Measurements from ENCODE around the gene TGIF1.
"Not testable (repeated sequence)": the region's sequence is repeated elsewhere in the genome, so short reads cannot be mapped to it uniquely, and the experiment has no call there.

Gene TGIF1

DNA sequence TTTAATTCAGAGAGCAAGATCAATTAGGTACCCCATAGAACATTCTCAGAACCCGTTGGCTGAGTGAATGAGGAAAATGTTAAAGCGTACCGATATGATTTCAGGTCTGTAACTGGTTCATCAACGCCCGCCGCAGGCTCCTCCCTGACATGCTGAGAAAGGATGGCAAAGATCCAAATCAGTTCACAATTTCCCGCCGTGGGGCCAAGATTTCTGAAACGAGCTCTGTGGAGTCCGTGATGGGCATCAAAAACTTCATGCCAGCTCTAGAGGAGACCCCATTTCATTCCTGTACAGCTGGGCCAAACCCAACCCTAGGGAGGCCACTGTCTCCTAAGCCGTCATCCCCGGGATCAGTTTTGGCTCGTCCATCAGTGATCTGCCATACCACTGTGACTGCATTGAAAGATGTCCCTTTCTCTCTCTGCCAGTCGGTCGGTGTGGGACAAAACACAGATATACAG is 7.3 kb downstream of the TGIF1 start:
- no peak for DNase-seq

DNA sequence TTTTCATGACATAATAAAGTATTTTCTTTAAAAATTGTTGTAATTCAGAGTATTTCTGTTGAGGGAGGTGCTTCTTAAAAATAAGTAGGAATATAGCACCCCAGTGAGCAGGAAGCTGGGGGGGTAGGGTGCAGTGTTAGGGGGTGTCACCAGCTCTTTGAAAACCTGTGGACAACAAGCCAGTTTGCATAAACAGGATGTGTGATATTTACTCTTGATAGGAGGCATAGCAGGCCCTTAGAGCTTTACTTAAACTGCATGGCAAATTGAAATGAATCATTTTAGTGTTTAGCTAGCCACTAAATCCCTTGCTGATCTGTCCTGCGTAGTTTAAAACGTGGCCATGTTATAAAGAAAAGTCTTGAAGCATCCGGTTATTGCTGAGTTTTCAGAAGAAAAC is 8.4 kb downstream of the TGIF1 start:
- DNase-seq, result no peak

DNA sequence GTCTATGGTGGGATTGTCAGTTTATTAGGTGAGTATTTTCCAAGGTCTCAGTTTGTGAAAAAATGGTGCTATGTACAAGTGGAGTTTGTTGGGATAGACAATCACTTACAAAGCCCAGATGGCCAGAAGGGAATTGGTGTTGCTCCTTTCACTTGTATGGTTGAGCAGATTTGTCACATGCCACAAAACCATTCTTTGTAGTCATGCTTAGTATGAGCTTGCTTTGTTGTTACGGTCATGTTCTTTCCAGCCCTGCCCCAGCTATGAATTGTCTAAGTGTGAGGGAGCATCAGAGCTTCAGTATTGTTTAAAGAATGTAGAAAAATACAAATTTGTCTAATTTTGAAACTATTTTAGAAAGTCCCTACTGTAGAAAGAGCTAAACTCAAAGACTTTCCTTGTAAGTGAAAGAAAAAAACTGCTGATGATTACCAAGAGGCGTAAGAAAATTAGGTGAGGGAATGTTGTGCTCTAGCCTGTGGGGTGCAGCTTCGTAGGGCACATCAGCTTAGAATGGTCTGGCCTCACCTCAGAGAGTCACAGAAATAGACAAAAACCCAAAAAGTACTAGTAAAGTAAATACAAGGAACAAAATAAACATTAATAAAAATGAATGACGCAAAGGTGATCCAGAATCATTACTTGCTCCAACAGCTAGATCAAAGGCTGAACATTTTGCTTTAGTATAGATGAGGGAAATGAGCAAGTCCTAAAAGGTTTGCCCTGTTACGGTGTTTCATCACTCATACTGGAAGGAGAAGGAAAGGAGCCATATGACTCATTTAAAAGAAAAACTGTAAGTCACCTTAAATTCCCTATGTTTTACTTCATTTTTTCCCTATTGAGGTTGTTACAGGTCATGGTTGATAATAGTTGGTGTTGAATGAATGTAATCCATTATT is 9.2 kb downstream of the TGIF1 start:
- no peak for DNase-seq

DNA sequence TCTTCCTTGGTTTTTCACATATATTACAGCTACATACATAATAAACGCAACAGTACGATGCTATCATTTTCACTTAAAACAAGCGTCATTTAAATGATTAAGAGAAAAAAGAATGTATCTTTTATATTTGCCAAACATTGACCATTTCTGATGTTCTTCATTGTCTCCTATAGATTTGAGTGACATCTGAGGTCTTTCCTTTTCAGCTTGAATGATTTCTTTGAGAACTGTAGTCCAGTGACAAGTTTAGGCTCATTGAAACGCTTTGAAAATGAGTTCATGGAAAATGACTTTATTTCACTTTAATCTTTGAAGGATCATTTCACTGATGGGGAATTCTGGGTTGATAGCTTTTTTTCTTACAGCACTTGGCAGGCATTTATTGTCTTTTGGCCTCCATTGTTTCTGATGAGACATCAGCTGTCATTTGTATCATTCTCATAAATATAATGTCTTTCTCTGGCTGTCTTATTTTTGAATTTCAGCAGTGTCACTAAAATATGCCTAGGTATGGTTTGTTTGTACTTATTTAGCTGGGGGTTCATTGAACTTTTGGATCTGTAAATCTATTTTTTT is 10.9 kb downstream of the TGIF1 start:
- no peak for DNase-seq

DNA sequence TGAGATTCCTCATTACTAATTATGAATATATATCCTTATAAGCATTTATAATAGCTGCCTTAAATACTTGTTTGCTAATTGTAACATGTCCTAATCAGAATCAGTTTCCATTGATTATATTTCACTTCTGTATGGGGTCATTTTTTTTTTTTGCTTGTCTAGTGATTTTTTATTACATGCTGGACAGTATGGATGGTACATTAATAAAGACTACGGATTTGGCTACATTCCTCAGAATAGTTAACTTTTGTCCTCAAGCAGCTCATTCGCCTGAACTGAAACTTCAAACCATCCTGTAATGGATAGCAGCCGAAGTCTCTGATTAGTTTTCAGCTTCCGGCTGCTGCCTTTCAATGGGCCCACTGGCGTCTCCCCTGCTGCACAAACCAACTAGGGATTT is 11.7 kb downstream of the TGIF1 start:
- DNase-seq, result no peak

DNA sequence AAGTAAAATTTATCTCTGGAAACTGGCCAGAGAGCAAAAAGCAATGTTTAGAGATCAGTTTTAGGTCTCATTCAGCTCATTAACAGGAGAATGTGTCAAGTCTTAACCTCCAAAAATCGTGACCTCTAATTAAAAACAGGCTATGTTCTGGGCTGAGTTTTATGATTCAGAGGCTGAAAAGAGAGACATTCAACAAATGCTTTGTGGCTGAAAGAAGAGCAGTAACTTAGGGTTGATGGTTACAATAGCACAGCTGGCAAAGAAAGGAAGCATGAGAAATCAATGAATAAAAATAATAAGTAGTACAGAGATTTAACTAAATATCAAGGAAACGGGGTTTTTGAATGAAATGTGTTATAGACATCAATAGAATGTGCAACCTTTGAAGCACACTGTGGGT is 13.1 kb downstream of the TGIF1 start:
- DNase-seq, result no peak

DNA sequence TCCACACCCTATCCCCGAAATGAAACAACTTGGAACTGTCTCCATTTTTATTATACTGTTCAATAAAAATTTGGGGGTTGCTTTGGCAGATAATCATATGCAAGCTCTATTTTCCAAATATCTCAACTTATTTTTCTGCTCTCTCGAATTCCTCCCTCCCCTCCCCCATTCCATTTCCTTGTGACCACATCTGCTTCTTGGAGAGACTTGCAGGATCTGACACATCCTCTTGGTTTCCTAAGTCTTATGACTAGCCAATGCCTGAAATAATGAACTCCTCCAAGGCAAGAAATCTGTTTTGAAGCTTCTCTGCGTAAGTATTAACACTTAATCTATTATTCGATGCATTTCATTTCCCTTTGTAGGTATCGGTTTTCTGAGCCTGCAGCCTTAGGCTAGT is 16.1 kb downstream of the TGIF1 start:
- no peak for DNase-seq

DNA sequence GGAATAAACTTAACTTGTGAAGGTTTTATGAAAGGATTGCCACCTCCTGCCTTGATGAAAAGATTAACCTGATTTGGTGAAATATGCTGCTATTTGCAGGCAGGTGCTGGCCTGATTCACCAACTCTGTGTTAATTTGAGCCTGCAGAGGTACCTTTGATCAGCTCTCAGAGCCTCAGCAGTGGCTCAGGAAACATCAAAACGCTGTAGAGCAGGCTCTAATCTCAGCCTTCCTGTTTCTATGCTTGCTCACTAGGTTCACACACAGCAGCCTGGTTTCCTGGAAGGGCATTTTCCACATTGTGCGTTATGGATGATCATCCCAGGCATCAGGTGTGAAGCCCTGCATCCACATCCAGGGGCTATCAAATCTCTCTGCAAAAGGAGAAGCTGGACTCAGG is 16.9 kb downstream of the TGIF1 start:
- no peak for DNase-seq

DNA sequence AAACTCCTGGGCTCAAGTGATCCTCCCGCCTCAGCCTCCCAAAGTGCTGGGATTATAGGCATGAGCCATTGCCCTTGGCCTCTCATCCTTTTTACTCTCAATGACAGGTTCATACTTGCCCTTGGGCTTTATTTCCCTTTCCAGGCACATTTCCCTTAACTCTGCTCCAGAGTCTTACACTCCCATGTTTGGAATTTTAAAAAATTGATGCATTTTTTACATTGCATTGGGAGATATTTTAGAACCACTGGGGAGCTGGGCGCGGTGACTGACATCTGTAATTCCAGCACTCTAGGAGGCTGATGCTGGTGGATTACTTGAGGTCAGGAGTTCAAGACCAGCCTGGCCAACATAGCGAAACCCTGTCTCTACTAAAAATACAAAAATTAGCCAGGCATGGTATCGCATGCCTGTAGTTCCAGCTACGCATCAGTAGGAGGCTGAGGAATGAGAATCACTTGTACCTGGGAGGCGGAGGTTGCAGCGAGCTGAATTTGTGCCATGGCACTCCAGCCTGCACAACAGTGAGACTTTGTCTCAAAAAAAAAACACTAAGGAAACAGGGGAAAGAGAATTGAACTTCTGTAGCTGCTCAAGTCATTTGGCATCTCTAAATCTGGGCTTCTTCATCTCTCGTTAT is 18.2 kb downstream of the TGIF1 start:
- DNase-seq, result no peak

DNA sequence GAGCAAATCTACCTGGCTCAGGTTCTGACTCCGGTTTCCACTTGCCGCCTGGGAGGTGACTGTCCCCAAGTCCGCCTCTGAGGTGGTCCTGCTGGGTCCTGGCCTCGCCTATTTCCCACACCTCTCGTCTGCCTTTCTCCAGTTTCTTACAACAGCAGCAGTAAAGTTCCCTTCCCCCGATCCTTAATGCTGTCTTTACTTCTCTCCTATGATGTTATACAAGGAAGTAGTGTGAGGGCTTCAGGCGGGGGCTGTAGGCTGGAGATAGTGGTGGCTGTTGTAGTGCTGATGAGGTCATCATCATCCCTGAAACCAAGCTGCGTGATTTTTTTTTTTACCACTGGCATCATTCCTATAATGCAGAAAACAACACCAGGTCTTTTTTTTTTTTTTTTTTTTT is 18.9 kb downstream of the TGIF1 start:
- DNase-seq, result no peak

DNA sequence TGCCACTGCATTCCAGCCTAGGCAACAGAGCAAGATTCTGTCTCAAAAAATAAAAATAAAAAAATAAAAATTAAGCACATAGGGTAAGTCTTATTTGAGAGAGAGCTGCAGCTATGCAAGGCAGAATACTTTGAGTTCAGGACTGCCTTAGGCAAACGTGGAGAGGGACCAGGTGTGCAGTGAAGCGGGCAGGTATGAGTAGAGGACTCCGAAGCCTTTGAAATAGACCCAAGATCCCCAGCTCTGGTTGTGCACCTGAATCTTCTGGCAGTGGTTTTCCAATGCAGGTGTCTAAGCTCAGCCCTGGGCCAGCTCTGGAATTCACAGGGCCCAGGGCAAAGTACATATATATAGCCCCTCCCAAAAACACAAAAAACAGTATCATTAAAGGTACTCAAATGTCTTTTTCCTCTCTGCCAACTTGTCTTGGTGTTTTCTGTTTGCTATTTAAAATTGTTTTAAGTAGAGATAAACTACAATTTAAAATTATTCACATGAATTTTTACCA is 21.2 kb downstream of the TGIF1 start:
- DNase-seq, result no peak

DNA sequence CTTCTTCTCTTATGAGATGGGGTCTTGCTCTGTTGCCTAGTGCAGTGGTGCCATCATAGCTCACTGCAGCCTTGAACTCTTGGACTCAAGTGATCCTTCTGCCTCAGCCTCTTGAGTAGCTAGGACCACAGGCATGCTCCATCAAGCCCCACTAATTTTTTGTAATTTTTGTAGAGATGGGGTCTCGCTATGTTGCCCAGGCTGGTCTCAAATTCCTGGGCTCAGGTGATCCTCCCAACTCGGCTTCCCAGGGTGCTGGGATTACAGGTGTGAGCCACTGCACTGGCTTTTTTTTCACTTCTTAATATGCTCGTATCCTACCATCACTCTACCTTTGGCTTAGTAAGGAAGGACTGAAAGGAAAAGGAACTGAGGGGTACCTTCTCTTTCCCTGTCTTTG is 22.1 kb downstream of the TGIF1 start:
- not testable (repeated sequence) for DNase-seq

DNA sequence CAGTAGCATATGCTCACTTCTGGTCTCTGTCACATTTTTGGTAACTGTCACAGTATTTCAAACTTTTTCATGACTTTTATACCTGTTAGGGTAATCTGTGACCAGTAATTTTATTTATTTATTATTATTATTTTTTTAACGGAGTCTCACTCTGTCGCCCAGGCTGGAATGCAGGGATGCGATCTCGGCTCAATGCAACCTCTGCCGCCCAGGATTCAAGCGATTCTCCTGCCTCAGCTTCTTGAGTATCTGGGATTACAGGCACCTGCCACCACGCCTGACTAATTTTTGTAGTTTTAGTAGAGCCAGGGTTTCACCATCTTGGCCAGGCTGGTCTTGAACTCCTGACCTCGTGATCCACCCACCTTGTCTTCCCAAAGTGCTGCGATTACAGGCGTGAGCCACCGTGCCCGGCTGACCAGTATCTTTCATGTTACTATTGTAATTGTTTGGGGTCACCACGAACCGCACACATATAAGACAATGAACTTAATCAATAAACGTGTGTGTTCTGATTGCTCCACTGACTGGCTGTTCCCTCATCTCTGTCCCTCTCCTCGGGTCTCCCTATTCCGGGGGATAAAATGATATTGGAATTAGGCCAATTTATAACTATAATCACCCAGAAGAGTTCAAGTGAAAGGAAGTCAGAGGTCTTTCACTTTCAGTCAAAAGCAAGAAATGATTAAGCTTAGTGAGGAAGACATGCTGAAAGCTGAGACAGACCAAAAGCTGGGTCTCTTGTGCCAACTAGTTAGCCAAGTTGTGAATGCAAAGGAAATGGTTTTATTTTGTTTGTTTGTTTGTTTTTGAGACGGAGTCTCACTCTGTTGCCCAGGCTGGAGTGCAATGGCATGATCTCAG is 22.9 kb downstream of the TGIF1 start:
- DNase-seq, result no peak

DNA sequence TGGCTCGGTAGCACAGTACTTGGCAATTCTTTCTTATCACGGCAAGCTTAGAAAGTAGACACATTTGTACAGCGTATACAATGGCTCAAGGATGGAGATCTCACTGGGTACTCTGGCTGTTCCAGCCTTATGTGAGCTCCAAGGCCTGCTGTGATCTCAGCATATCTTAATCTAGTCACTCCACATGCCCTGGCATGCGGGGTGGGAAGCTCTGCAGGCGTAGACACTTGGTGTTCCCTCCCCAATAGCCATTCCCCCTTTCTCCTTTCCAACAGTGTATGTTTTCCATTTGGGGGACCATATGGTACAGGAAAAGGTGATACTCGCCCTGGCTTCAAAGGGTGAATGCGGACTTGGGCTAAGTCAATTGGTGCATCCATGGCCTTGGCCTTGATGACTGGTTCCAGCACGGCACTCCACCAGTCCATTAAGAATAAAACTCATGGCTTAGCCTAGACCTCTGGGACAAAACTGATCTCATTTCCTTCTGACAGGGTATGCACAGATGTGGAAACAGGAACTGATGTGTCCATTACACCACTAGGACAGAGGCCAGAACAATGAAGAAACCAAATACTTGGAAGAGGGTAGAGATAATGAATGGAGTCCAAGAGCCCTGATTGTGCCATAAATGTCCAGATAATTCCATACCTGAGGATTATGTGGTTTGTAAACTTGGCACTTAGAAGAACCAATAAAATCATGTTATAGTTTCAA is 28.4 kb downstream of the TGIF1 start:
- DNase-seq, result no peak

DNA sequence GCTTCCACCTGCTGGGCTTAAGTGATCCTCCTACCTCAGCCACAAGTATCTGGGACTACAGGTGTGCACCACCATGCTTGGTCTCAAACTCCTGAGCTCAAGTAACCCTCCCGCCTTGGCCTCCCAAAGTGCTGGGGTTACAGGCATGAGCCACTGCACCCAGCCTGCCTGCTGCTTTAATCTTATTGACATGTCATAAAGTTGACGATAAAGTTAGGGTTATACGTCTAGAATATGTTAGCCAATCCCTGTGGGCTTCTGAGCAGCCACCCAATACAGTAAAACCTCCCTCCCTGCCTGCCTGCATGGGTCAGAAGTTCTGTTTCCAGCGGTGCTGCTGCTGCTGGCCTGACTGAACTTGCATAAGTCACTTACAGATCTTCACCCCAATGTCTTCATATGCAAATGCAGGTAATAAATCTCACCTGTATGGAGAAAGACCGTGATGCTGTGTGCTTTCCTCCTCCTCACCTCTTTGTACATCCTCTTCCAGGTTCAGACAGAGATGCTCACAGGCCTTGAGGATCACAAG is 30.1 kb downstream of the TGIF1 start:
- no peak for DNase-seq

DNA sequence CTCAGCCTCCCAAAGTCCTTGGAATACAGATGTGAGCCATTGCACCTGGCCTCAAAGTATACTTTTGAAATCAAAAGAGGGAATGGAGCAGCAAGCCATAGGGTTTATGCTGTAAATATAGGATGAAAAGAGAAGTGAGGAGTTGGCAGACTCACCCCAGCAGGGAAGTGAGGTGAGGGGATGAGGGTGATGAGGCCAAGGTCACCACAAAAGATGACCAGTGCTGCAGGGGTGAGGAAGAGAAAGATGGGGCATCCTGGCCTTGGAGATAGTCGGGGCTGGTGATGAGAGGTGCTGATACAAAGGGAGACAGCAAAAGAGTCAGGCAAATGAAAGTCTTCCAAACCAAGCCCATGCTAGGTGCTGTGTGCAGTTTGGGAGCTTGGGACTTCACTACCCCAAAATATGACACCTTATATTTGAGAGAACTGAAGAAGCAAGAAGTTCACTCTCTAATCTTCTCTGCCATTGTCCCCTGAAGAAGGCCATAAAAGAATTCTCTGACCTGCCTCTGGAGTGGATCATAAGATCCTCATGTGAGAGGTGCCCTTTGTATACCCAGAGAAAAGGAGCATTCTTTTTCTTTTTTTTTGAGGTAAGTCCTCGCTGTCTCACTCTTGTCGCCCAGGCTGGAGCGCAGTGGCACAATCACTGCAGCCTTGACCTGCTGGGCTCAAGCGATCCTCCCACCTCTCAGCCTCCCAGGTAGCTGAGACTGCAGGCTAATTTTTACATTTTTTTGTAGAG is 31.0 kb downstream of the TGIF1 start:
- DNase-seq, result no peak

DNA sequence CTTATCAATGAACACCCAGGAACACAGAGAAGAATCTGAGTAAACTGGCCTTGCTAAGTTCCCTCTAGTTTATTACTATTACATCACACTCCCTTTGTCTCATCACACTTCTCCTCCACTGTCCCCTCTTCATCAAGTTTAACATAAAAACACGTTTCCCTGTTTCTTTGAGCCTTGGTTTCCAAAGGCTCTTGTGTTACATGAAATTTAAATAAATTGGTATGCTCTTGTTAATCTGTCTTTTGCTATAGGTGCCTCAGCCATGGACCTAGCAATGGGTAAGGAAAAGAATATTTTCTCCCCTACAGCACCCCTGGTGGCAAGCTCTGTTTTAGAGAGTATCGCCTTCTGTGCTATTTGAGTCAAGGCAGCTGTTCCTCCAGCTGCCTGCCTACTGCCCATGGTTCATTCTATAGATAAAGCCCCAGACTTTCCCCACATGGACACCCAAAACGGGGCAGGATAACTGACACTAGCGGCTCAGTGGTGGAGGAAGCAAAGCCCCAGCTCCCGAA is 31.8 kb downstream of the TGIF1 start:
- DNase-seq, result no peak

DNA sequence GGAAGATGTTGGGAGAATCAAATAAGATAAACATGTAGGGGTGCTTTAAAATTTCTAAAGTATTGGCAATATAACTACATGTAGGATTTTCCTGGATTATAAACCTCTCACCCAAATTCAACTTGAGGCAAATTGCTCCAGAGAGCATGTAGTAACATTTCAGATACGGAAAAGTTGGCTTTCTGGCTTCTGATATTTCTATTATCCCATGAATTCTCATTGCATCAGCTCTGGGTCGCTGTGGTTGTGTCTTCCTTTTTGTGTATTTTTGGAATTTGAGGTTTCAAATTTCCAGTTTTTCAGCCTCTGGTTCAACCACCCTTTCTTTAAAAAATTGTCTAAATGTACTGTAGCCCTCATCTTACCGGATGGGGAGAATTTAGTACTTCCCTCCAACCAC is 32.3 kb downstream of the TGIF1 start:
- DNase-seq, result no peak

DNA sequence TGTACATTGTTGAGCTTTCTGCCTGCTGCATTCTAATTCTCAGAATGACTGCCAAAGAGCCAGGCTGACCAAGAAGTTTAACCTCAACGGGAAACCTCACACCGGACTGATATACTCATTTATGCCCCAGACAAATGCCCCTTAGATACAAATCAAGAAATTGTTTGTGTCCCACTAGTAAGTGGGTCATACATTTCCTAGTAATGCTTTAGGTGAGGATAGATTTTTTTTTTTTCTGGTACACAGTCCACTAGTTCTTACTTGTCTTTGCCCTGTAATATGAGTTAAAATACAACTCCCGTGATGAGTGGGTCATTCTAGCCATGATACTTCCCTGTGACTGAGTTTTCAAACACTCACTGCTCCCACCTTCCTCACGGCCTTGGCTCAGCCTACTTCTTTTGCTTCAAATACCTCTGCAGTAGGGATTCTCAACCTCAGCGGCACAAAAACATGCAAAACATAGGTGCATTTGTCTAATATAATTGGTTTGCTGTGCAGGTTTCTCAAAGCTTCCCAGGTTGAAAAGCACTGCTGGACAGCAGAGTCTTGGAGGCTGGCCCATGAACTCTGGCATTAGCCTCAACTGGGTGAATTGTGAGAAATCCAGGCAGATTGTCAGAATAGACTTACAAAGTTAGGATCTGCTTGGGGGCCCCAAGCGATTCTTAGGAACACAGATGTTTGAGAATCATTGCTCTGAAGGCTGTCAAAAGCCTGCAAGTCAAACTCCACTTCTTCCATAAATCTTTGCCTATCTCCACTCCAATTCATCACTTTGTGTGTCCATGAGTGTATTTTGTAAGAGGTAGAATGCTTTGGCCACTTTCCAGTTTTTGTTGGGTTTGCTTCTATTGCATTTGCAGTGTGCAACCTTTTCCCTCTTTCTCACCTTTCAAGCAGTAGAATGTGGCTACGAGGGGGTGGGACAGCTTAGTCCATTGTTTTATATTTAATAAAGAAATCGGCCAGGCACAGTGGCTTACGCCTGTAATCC is 35.5 kb downstream of the TGIF1 start:
- DNase-seq, result no peak

DNA sequence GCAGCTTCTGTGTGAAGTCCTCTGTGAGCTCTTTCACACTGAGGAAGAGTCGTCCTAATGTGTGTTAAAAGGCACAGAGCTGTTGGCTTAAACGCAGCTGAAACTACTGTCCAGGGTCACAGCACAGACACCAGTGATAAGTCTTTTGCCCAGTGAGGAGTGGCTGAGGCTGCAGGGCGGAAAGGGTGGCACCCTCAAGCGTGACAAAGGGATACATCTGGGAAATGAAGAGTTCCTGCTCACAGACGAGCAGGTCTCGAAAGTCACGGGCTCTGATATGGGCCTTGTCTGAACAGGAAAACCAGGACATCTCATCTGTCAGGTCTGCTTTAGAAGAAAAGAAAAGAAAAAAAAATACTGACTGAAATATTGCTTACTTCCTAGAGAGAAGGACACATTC is 36.5 kb downstream of the TGIF1 start:
- no peak for DNase-seq
